ENCODE results near the gene MOCS1.
"Not testable (repeated sequence)": the region's sequence is repeated elsewhere in the genome, so short reads cannot be mapped to it uniquely, and the experiment has no call there.

Gene MOCS1

DNA sequence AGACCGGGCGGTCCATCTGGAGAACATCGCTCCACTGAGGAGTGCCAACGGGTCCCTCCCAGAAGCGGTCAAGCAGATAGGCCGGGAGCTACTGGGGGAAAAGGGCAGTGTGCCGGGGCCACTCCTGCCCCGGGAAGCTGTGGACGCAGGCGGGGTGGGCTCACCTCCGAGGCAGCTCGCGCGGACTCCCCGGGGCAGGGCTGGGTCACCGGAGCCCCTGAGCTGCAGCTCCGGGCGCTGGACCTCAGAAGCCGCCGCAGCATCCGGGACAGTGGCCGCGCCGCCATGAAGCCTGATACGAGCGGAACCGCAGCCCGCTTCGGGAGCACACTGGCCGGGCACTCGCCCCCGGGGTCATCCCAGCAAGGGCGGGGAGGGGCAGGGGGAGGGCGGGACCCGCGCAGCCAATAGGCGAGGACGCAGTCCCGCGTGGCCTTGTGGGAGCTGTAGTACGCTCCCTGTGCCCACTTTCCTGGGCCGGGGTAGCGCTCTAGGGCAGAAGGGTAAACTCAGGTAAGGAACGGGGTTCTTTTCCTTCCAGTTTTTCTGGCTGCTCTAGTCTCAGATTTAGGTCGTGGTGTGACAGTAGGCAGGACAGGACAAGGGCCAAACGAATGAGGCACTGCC is at the start of gene MOCS1:
Gene MOCS1, minus strand, starts transcription at position 332 of the 627 bp plus-strand sequence. Its CDS starts 45 bp downstream, at position 287.
- peak; percentile 69 for DNase-seq
- Mint-ChIP-seq H3K27me3 (peaks cover 42% of the 10 kb centered on the region), H3K27ac (peak within 1 kb of the TSS; percentile 79), H3K4me3 (peak within 1 kb of the TSS; percentile 74), H3K9me3 (no peaks in the 10 kb centered on the region), H3K36me3 (ENCODE audit: low read depth) (no peaks in the 10 kb centered on the region), H3K4me1 (ENCODE audit: low read depth) (peaks cover 14% of the 10 kb centered on the region)

DNA sequence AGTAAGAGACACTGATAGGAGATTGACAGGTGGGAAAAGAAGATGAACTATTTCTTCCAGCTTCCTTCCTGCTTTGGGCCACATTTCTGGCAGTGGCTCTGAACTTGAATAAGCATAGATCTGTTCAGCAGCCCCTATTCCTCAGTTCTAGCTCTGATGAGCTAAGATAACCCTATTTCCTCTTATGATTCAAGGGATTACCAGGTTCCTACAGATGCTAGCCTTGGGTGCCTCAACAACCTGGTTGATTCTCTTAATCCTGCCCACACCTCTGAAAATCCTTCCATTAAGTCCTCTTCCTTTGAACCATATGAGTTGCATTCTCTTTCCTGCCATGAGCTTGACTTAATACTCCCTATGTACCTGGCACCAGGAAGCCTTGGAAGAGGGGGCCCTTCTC is 49.8 kb upstream of the MOCS1 start:
- no peak for DNase-seq
- Mint-ChIP-seq H3K4me3 (no peak overlapping the region), H3K4me1 (ENCODE audit: low read depth) (no peaks in the 10 kb centered on the region), H3K36me3 (ENCODE audit: low read depth) (no peaks in the 10 kb centered on the region), H3K27me3 (peaks cover 4% of the 10 kb centered on the region), H3K9me3 (no peaks in the 10 kb centered on the region), H3K27ac (no peak overlapping the region)

DNA sequence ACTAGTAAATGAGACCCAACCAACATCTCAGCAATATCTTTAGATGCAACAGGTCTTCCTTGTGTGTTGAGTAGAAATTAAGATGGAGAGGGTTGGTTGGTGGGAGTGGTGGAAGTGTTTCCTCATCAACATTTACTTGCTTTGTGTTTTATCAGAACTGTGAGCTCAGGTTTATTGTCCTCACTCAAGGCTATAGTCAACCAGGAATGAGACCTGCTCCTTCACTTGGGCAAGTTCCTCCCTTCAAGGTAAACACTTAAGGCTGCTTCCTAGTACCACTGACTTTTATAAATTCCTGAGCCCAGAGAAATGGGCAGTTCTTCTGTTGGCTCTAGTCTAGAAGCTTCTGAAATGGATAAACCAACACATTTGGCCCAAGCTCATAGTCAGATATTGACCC is 48.9 kb upstream of the MOCS1 start:
- H3K27ac Mint-ChIP-seq: no peak overlapping the region
- H3K27me3 Mint-ChIP-seq: peaks cover 4% of the 10 kb centered on the region
- no peak overlapping the region for H3K4me3 Mint-ChIP-seq
- no peaks in the 10 kb centered on the region for H3K36me3 Mint-ChIP-seq (ENCODE audit: low read depth)
- H3K4me1 Mint-ChIP-seq (ENCODE audit: low read depth): no peaks in the 10 kb centered on the region
- no peak for DNase-seq
- no peaks in the 10 kb centered on the region for H3K9me3 Mint-ChIP-seq

DNA sequence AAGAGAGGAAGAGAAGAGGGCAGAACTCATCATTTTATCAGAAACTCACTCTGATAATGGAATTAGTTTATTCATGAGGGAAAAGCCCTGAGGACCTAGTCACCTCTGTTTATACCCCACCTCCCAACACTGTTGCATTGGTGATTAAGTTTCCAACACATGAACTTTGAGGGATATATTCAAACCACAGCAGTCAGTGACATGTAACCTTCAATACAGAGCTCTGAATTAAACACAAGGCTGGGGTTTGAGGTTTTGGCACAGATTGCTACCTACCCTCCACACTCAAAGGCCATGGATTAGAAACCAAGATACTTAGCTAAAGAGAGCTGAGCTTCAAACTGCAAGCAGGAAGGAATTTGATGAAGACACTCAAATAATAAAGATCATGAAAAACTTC is 48.5 kb upstream of the MOCS1 start:
- H3K4me1 Mint-ChIP-seq (ENCODE audit: low read depth): no peaks in the 10 kb centered on the region
- H3K27ac Mint-ChIP-seq: no peak overlapping the region
- H3K4me3 Mint-ChIP-seq: no peak overlapping the region
- H3K27me3 Mint-ChIP-seq: peaks cover 4% of the 10 kb centered on the region
- H3K36me3 Mint-ChIP-seq (ENCODE audit: low read depth): no peaks in the 10 kb centered on the region
- H3K9me3 Mint-ChIP-seq: no peaks in the 10 kb centered on the region
- DNase-seq: no peak

DNA sequence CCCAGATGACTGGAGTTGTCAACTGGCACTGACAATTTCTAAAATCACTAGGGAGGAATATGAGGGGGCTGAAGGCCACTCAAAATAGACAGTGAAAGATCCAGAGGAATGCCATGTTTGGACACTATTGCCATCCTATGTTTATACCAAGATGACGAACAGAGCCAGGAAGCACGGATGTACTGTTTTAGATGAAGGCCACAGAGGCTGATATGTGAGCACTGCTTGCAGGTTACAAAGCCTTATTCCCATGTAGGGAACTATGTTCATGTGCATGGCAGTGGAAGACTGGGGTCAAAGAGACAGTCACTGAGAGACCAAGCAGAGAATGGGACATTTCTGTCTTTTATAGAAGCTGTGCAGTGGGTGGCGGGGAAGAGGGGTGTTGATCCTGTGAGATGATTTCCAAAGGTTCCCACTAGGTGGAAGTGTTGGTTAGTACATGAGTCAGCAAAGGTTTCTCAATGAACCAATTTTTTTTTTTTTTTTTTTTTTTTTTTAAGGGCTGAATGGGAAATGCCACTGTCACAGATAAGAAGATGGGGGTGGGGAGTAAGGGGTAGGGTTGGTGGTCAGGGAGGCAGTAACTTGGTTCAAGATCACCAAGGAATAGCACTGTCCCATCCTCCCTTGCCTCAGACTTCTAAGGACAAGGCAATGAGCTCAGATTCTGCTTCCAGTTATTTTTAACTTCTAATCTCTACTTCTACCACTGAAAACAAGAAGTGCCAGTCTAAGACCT is 46.7 kb upstream of the MOCS1 start:
- H3K27me3 Mint-ChIP-seq: peaks cover 8% of the 10 kb centered on the region

DNA sequence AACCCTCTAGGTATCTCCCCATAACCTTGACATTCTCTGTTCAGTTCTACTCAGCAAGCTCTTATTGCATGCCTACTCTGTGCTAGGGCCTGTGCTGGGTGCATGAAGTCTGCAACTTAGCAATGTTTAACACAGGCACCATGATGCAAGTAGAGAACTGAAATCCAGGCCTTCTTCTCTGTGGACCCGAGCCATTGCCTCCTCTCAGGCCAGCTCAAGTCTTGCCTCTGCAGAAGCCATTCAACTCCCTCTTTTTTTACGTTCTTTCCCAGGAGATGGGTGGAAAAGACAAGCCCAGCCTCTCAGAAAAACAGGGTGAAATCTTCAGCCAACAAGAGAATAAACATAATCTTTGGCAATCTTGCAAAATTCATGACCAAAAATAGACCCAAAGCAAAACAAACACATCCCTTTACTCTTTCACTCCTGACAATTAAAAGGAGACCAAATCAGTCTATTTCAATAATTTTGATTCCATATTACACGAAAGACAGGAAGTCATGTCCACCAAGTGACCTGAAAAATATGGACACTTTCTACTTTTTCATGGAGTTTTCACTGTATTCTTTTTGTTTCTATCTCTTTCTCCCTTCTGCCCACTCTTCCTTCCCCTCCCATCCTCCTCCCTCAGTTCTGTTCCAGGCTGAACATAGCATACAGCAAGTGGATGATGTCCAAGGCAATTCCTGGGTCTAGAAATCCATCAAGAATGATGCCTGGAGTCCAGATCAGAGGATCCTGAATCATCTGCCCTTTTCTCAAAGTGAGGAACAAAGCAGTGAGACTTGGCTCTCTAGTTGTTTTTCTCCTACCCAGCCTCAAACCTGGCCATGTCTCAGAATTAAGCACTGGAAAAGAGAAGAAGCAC is 45.4 kb upstream of the MOCS1 start:
- Mint-ChIP-seq H3K9me3 (no peaks in the 10 kb centered on the region), H3K27me3 (peaks cover 19% of the 10 kb centered on the region), H3K4me1 (ENCODE audit: low read depth) (no peaks in the 10 kb centered on the region), H3K36me3 (ENCODE audit: low read depth) (no peaks in the 10 kb centered on the region), H3K27ac (no peak overlapping the region), H3K4me3 (no peak overlapping the region)
- DNase-seq: no peak

More for the DNA sequence above, 46.7 kb upstream of the MOCS1 start:
- DNase-seq: no peak
- Mint-ChIP-seq H3K4me3 (no peak overlapping the region), H3K36me3 (ENCODE audit: low read depth) (no peaks in the 10 kb centered on the region), H3K27ac (no peak overlapping the region), H3K9me3 (no peaks in the 10 kb centered on the region), H3K4me1 (ENCODE audit: low read depth) (no peaks in the 10 kb centered on the region)

DNA sequence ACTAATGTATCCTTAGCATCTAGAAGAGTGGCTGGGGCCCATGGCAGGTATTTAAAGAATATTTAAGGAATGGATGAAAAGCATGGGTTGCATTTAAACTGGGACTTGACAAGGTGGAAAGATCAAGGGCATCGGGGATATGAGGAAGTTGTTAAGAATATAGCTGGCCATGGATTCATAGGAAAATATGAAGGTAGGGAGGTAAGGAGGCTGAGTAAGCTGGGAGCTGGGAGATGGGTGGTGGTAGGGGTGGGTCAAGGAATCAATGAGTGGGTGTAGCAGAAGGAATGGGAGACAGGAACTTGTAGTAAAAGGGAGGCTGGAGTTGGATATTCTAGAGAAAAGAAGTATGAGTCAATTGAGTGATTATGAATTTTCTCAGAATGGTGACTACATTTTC is 44.0 kb upstream of the MOCS1 start:
- no peak overlapping the region for H3K4me3 Mint-ChIP-seq
- no peaks in the 10 kb centered on the region for H3K9me3 Mint-ChIP-seq
- DNase-seq: no peak
- peaks cover 24% of the 10 kb centered on the region for H3K27me3 Mint-ChIP-seq
- H3K4me1 Mint-ChIP-seq (ENCODE audit: low read depth): no peaks in the 10 kb centered on the region
- H3K36me3 Mint-ChIP-seq (ENCODE audit: low read depth): no peaks in the 10 kb centered on the region
- H3K27ac Mint-ChIP-seq: no peak overlapping the region

DNA sequence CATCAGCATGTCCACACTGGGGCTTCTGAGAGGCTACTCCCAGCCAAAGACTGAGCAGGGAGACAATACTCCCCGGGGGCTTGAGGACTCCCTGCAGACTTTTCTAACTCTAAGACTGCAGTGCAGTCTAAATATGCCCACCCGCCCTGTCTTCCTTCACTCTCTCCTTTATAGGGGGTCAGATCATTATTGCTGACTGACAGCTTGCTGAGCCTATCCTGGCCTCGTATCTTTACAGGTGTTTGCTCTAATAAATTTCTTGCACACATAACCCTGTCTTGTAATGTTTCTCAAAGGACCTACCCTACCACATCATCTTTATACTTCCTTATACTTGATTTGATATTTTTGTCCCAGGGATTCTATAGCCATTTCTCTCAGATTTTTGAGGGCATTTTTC is 39.4 kb upstream of the MOCS1 start:
- Mint-ChIP-seq H3K27me3 (peaks cover 20% of the 10 kb centered on the region), H3K4me3 (no peak overlapping the region), H3K4me1 (ENCODE audit: low read depth) (no peaks in the 10 kb centered on the region), H3K9me3 (no peaks in the 10 kb centered on the region), H3K36me3 (ENCODE audit: low read depth) (no peaks in the 10 kb centered on the region), H3K27ac (no peak overlapping the region)
- DNase-seq: no peak

DNA sequence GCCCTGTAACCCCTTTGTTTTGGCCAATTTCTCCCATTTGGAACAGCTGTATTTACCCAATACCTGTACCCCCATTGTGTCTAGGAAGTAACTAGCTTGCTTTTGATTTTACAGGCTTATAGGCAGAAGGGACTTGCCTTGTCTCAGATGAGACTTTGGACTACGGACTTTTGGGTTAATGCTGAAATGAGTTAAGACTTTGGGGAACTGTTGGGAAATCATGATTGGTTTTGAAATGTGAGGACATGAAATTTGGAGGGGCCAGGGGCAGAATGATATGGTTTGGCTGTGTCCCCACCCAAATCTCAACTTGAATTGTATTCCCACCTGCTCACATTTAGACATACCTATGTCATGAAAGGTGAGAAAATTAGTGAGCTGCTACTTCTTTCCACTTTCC is 38.5 kb upstream of the MOCS1 start:
- H3K4me3 Mint-ChIP-seq; H3K27ac Mint-ChIP-seq; H3K9me3 Mint-ChIP-seq; H3K4me1 Mint-ChIP-seq (ENCODE audit: low read depth); H3K36me3 Mint-ChIP-seq (ENCODE audit: low read depth); DNase-seq: not testable (repeated sequence)
- H3K27me3 Mint-ChIP-seq: peaks cover 20% of the 10 kb centered on the region

DNA sequence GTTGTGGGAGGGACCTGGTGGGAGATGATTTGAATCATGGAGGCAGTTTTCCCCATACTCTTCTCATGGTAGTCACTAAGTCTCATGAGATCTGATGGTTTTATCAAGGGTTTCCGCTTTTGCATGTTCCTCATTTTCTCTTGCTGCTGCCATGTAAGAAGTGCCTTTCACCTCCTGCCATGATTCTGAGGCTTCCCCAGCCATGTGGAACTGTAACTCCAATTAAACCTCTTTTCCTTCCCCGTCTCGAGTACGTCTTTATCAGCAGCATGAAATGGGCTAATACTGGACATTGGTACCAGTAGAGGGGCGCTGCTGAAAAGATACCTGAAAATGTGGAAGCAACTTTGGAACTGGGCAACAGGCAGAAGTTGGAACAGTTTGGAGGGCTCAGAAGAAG is 36.9 kb upstream of the MOCS1 start:
- H3K9me3 Mint-ChIP-seq; H3K4me3 Mint-ChIP-seq; H3K4me1 Mint-ChIP-seq (ENCODE audit: low read depth); H3K27ac Mint-ChIP-seq; H3K36me3 Mint-ChIP-seq (ENCODE audit: low read depth); DNase-seq: not testable (repeated sequence)
- H3K27me3 Mint-ChIP-seq: peaks cover 16% of the 10 kb centered on the region

DNA sequence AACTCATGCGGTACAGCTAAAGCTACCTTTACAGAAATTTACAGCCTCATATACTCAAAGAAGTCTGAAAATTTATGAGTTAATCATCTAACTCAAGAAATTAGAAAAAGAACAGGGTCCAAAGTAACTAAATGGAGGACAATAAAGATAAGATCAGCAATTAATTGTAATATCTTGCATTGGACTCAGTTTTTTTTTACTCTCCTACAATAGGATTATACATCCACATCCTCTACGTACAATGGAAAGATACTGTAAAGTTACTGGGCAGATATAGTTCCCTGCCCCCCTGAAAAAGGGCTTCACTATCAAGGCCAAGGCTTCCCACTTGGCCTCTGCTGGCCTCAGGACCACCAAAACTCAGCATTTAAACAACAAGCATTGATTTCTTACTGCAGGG is 31.5 kb upstream of the MOCS1 start:
- DNase-seq: no peak
- no peaks in the 10 kb centered on the region for H3K36me3 Mint-ChIP-seq (ENCODE audit: low read depth)
- no peaks in the 10 kb centered on the region for H3K9me3 Mint-ChIP-seq
- H3K27ac Mint-ChIP-seq: no peak overlapping the region
- peaks cover 21% of the 10 kb centered on the region for H3K27me3 Mint-ChIP-seq
- H3K4me1 Mint-ChIP-seq (ENCODE audit: low read depth): no peaks in the 10 kb centered on the region
- H3K4me3 Mint-ChIP-seq: no peak overlapping the region

DNA sequence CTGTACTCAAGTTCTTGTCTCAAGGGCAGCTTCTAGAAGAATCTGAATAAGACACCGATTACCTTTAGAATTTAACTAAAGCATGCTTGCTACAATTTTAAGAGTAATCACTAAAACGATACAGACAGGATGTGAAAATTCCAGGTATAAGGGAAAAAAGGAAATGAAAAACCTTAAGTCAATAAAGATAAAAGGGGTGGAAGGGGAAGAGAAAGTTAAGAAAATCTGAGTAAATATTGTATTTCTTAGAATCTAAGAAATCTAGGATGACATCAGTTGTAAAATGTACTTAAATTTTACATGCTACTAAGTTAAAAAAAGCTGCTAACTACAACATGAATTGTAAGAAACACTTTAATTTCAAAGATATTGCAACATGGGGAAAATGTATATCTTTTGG is 30.3 kb upstream of the MOCS1 start:
- peaks cover 21% of the 10 kb centered on the region for H3K27me3 Mint-ChIP-seq
- H3K9me3 Mint-ChIP-seq: no peaks in the 10 kb centered on the region
- no peak overlapping the region for H3K27ac Mint-ChIP-seq

DNA sequence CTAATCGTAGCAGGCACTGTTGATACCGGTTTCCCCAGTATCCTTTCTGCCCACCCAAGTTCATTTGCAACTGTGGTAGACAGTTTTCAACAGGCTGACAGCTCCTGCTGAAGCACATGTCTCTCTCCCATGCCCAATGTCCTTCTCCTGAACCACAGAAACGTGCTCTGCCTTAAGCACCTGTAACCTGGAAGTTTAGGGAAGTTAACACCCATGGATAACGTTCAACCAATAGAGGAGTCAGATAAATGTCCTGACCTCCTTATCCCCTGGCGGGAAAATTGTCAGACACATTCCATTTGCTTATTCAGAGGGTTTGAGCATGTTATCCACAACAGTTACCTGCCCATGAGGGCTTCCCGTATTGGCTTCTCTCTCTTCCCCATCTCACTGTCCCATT is 29.8 kb upstream of the MOCS1 start:
- Mint-ChIP-seq H3K4me3 (no peak overlapping the region), H3K27ac (no peak overlapping the region), H3K9me3 (no peaks in the 10 kb centered on the region), H3K4me1 (ENCODE audit: low read depth) (no peaks in the 10 kb centered on the region), H3K36me3 (ENCODE audit: low read depth) (no peaks in the 10 kb centered on the region), H3K27me3 (peaks cover 25% of the 10 kb centered on the region)
- DNase-seq: no peak

More for the DNA sequence above, 30.3 kb upstream of the MOCS1 start:
- no peaks in the 10 kb centered on the region for H3K36me3 Mint-ChIP-seq (ENCODE audit: low read depth)
- no peak overlapping the region for H3K4me3 Mint-ChIP-seq
- no peaks in the 10 kb centered on the region for H3K4me1 Mint-ChIP-seq (ENCODE audit: low read depth)
- DNase-seq: no peak

DNA sequence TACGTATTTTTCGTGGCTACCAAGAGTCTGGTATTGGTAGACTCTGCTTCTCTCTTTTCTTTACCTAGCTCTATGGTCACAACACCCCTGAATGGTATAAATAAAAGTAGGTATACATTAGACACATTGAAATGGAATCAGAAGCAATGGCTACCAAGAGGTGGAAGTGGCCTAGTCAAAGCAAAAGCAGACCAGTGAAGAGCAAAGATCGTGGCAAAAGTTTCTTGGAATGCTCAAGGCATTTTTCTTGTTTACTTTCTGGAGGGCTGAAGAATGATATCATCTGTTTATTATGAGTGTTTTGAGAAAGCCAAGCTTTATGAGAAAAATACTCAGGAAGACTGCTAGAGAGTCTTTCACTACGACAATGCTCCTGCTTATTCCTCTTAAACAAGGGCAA is 28.6 kb upstream of the MOCS1 start:
- H3K9me3 Mint-ChIP-seq: no peaks in the 10 kb centered on the region
- no peak overlapping the region for H3K27ac Mint-ChIP-seq
- peaks cover 31% of the 10 kb centered on the region for H3K27me3 Mint-ChIP-seq

DNA sequence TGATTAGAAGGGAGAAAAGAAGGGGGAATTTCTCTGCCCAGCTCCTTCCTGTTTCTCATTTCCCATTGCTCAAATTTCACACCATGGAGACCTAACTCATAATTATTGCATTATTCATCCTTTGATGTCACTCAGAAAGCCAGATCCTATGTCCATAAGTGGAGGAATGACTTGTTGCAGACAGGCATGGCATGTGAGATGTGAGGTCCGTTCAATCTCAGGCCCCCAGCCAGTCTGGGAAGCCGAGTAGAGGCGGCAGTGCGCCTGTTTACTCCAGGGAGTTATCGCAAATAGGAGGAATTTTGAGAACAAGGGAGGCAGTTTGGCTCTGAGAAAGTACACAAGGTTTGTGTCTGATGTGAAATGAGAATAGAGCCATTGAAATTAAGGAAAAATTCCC is 26.9 kb upstream of the MOCS1 start:
- H3K36me3 Mint-ChIP-seq (ENCODE audit: low read depth): no peaks in the 10 kb centered on the region
- peaks cover 38% of the 10 kb centered on the region for H3K27me3 Mint-ChIP-seq
- no peak overlapping the region for H3K4me3 Mint-ChIP-seq
- no peak overlapping the region for H3K27ac Mint-ChIP-seq
- no peak for DNase-seq
- no peaks in the 10 kb centered on the region for H3K9me3 Mint-ChIP-seq
- no peaks in the 10 kb centered on the region for H3K4me1 Mint-ChIP-seq (ENCODE audit: low read depth)

More for the DNA sequence above, 28.6 kb upstream of the MOCS1 start:
- DNase-seq: no peak
- Mint-ChIP-seq H3K4me1 (ENCODE audit: low read depth) (no peaks in the 10 kb centered on the region), H3K36me3 (ENCODE audit: low read depth) (no peaks in the 10 kb centered on the region), H3K4me3 (no peak overlapping the region)
